Lower leg skin (tissue), 3 donors: Measurements from ENCODE around the gene GJD3.

Experiments used
- CTCF ChIP-seq, 3 donors: fragments of 450-650 bp; IDR thresholded peaks; one replicate each; pipeline ENCODE4 v1.5.1; 2016; ENCODE audit warnings: antibody characterized with exemption in 3 of 3, mild to moderate bottlenecking in 3 of 3, moderate library complexity in 2 of 3
- POLR2A ChIP-seq, 2 donors: fragments of 450-650 bp; IDR thresholded peaks; one replicate each; pipeline ENCODE4 v1.6.1; 2016 to 2017; ENCODE audit warnings: antibody characterized with exemption in 2 of 2, mild to moderate bottlenecking in 1 of 2, moderate library complexity in 1 of 2

- no peak for TF ChIP-seq POLR2A (IDR thresholded peaks at IDR 0.05)
- TF ChIP-seq CTCF (IDR thresholded peaks at IDR 0.05) = no peak
These were observed 8.5 kb downstream of the GJD3 start for GRCh38 chr17:40355804-40356758.
